Bronchial epithelial cell (primary cell): Measurements from ENCODE around the gene TRMT44. TPM values are rescaled to one million over a fixed set of nuclear protein-coding genes. Genes with fewer than 3 reads are reported as not detected.

Experiments used
- DNase-seq: peaks from one replicate; pipeline ENCODE4 v3.0.0-alpha.2; 2010; ENCODE audit warnings: low read depth
- FAIRE-seq: peaks from 2 replicates; lab custom pipeline; 2011; peaks lifted over from hg19 to GRCh38; lab: Jason Lieb, UNC
- H3K27me3 ChIP-seq: 2 replicates; pipeline ENCODE4 v1.5.1; 2011; ENCODE audit warnings: low read length; ENCODE audit not compliant: control insufficient read depth, insufficient read depth
- H3K36me3 ChIP-seq: 2 replicates; pipeline ENCODE4 v1.5.1; 2011; ENCODE audit warnings: low read length; ENCODE audit not compliant: control insufficient read depth, insufficient read depth
- H3K4me3 ChIP-seq: 2 replicates; pipeline ENCODE4 v1.5.1; 2011; ENCODE audit warnings: mild to moderate bottlenecking, low read depth, low read length, control low read depth
- CTCF ChIP-seq: IDR thresholded peaks from 2 replicates; pipeline ENCODE4 v1.5.1; 2011; ENCODE audit warnings: mild to moderate bottlenecking, moderate library complexity, low read length, control low read depth, inconsistent platforms; ENCODE audit not compliant: insufficient read depth, severe bottlenecking
- total RNA-seq: library from RNA; depleted of rRNA; stranded (reverse); fragments of >200 nt; gene quantifications from 2 replicates; pipeline ENCODE4 v1.2.1, GENCODE V29; 2014

Gene TRMT44
- total RNA-seq, 1 donor from 2014 or later, result 10.0 TPM

GRCh38 chr4:8524595-8525382 lies 84.2 kb downstream of the TRMT44 start:
- DNase-seq (no peak), FAIRE-seq (no peak)
- H3K27me3 ChIP-seq, result no peaks in the 10 kb centered on the region
- no peak for TF ChIP-seq CTCF
- no peaks in the 10 kb centered on the region for H3K36me3 ChIP-seq
- H3K4me3 ChIP-seq, result no peak overlapping the region

GRCh38 chr4:8525383-8526120 lies 85.0 kb downstream of the TRMT44 start:
- FAIRE-seq, result no peak
- Histone ChIP-seq H3K27me3 (no peaks in the 10 kb centered on the region), H3K36me3 (no peaks in the 10 kb centered on the region), H3K4me3 (no peak overlapping the region)
- DNase-seq, result no peak
- TF ChIP-seq CTCF, result no peak

Other genes with a start within 250 kb of the TRMT44 start
- 32.1 and 33.5 TPM in 2 replicates for gene SH3TC1, start 241.5 kb upstream of the TRMT44 start, total RNA-seq
- under 0.01 and 0.26 TPM in 2 replicates for gene HTRA3, start 171.0 kb upstream of the TRMT44 start, total RNA-seq
- gene ACOX3, start 54 bp upstream of the TRMT44 start, total RNA-seq, result 12.4 and 22.0 TPM in 2 replicates
- gene GPR78, start 139.6 kb downstream of the TRMT44 start, total RNA-seq, result under 0.01 and 0.51 TPM in 2 replicates
- gene CPZ, start 152.0 kb downstream of the TRMT44 start, total RNA-seq, result 0.26 TPM in 1 of 2 replicates, not detected in the other